GOT3 (cell line): ENCODE results near the gene MLF2.
"Not testable (repeated sequence)": the region's sequence is repeated elsewhere in the genome, so short reads cannot be mapped to it uniquely, and the experiment has no call there.

ENCODE experiments used
- DNase-seq: peaks from one replicate; lab custom pipeline; 2025; ENCODE audit warnings: mixed read lengths; lab: John Stamatoyannopoulos, UW

The MLF2 gene

GRCh38 chr12:6765048-6765633 lies 12.2 kb upstream of the MLF2 start:
- DNase-seq: no peak

- DNase-seq: peak; percentile 79
These were observed 11.3 kb upstream of the MLF2 start for GRCh38 chr12:6764011-6764828.

- DNase-seq: no peak
These were observed 10.4 kb upstream of the MLF2 start for GRCh38 chr12:6763380-6763779.

- no peak for DNase-seq
These were observed 6.8 kb upstream of the MLF2 start for GRCh38 chr12:6759741-6760140.

- no peak for DNase-seq
These were observed 5.7 kb upstream of the MLF2 start for GRCh38 chr12:6758506-6759095.

GRCh38 chr12:6757028-6757690 lies 4.2 kb upstream of the MLF2 start:
- DNase-seq: no peak

- no peak for DNase-seq
These were observed 1.5 kb upstream of the MLF2 start for GRCh38 chr12:6754411-6754810.

- no peak for DNase-seq
These were observed 923 bp upstream of the MLF2 start for GRCh38 chr12:6753772-6754356.

- no peak for DNase-seq
These were observed 597 bp downstream of the MLF2 start for GRCh38 chr12:6752167-6752920.

- no peak for DNase-seq
These were observed 1.2 kb downstream of the MLF2 start for GRCh38 chr12:6751767-6752166.

- no peak for DNase-seq
These were observed 2.4 kb downstream of the MLF2 start for GRCh38 chr12:6750506-6750905.

- DNase-seq: no peak
These were observed 4.2 kb downstream of the MLF2 start for GRCh38 chr12:6748761-6749160.

GRCh38 chr12:6747216-6747615 lies 5.7 kb downstream of the MLF2 start:
- no peak for DNase-seq

GRCh38 chr12:6745741-6746525 lies 7.0 kb downstream of the MLF2 start:
- no peak for DNase-seq

GRCh38 chr12:6743300-6743699 lies 9.6 kb downstream of the MLF2 start:
- not testable (repeated sequence) for DNase-seq

- DNase-seq: no peak
These were observed 10.1 kb downstream of the MLF2 start for GRCh38 chr12:6742834-6743233.

- DNase-seq: not testable (repeated sequence)
These were observed 10.9 kb downstream of the MLF2 start for GRCh38 chr12:6742080-6742479.

- no peak for DNase-seq
These were observed 16.2 kb downstream of the MLF2 start for GRCh38 chr12:6736754-6737153.

GRCh38 chr12:6735448-6736191 lies 17.3 kb downstream of the MLF2 start:
- no peak for DNase-seq
